K562 (cell line): Measurements from ENCODE around the gene GRIA4. TPM values are rescaled to one million over a fixed set of nuclear protein-coding genes. Genes with fewer than 3 reads are reported as not detected.

Source experiments
- ATAC-seq: fragments of 200-7000 bp; cut with Tn5 transposase; 3 replicates; pipeline ENCODE4 v1.9.1; 2020; ENCODE audit warnings: moderate library complexity
- BruUV-seq: library from RNA; stranded (reverse); fragments of 400-500 nt; replicated peaks from 2 replicates; lab custom pipeline; 2021; lab: Mats Ljungman, UMichigan
- CTCF ChIA-PET: fragments of 300-600 bp; formaldehyde crosslinking; extraction: SDS; loops from one replicate; lab custom pipeline; 2021; ENCODE audit warnings: low intra/inter-chr PET ratio; lab: Yijun Ruan, JAX
- POLR2A ChIA-PET: fragments of 300-600, 350-650 bp; sonication (Branson Sonifier 250); formaldehyde crosslinking; extraction: SDS; loops from one replicate; lab custom pipeline; 2021; ENCODE audit warnings: antibody characterized with exemption, inconsistent platforms; lab: Yijun Ruan, JAX
- DNase-seq, 4 experiments: peaks; one replicate each; pipeline versions ENCODE4 v3.0.0 to v3.0.0-alpha.2; 2011 to 2018; ENCODE audit warnings: low spot score in 3 of 4, mixed read lengths in 3 of 4; ENCODE audit errors: extremely low read depth in 1 of 4
- FAIRE-seq: peaks from 2 replicates; lab custom pipeline; 2011; peaks lifted over from hg19 to GRCh38; lab: Jason Lieb, UNC
- H2AFZ ChIP-seq: 2 replicates; pipeline ENCODE4 v1.6.0; 2011; ENCODE audit warnings: low read depth, low read length, control low read depth, inconsistent platforms
- H3K27ac ChIP-seq: fragments of 200-600 bp; 3 replicates; pipeline ENCODE4 v1.8.0; 2011; ENCODE audit warnings: low read depth, mild to moderate bottlenecking, control low read depth, inconsistent platforms, low read length, moderate library complexity, mixed read lengths; ENCODE audit errors: extremely low read depth
- H3K27me3 ChIP-seq, 2 experiments: fragments of 300-600 bp in 1 of 2; 2 replicates in 1 of 2; 3 replicates in 1 of 2; pipeline versions ENCODE4 v1.6.0 to v1.8.0; 2011; ENCODE audit warnings: inconsistent platforms in 2 of 2, low read length in 2 of 2, mild to moderate bottlenecking in 1 of 2, mixed read lengths in 1 of 2, moderate library complexity in 1 of 2; ENCODE audit not compliant: control insufficient read depth in 2 of 2, insufficient read depth in 2 of 2
- H3K36me3 ChIP-seq: fragments of 300-600 bp; 3 replicates; pipeline ENCODE4 v1.8.0; 2011; ENCODE audit warnings: mild to moderate bottlenecking, low read length, inconsistent platforms; ENCODE audit not compliant: control insufficient read depth, insufficient read depth
- H3K4me1 ChIP-seq, 2 experiments: fragments of 200-600 bp in 1 of 2; replicated peaks in 1 of 2; 2 replicates in 1 of 2; 3 replicates in 1 of 2; pipeline versions ENCODE4 v1.5.1 to v1.8.0; 2011; ENCODE audit warnings: inconsistent platforms in 2 of 2, low read length in 2 of 2, mild to moderate bottlenecking in 1 of 2, mixed read lengths in 1 of 2, moderate library complexity in 1 of 2; ENCODE audit not compliant: control insufficient read depth in 2 of 2, insufficient read depth in 2 of 2
- H3K4me2 ChIP-seq: 2 replicates; pipeline ENCODE4 v1.6.1; 2011; ENCODE audit warnings: low read length, control low read depth, inconsistent platforms, mixed read lengths; ENCODE audit not compliant: insufficient read depth
- H3K4me3 ChIP-seq: fragments of 200-600 bp; sonication (generic), shearing (Covaris generic); 2 replicates; pipeline ENCODE4 v1.5.1; 2016; ENCODE audit warnings: control low read depth, inconsistent platforms
- H3K79me2 ChIP-seq: fragments of 200-600 bp; 3 replicates; pipeline ENCODE4 v1.8.0; 2011; ENCODE audit warnings: low read length, inconsistent platforms; ENCODE audit not compliant: control insufficient read depth, insufficient read depth
- H3K9ac ChIP-seq, 2 experiments: 2 replicates each; pipeline versions ENCODE4 v1.6.0 to v1.6.1; 2011; ENCODE audit warnings: low read depth in 2 of 2, low read length in 2 of 2, control low read depth in 1 of 2, inconsistent platforms in 1 of 2, mild to moderate bottlenecking in 1 of 2, mixed read lengths in 1 of 2; ENCODE audit not compliant: insufficient read depth in 1 of 2
- H3K9me1 ChIP-seq: one replicate; pipeline ENCODE4 v1.6.0; 2011; ENCODE audit warnings: inconsistent platforms, mild to moderate bottlenecking, low read length, moderate library complexity; ENCODE audit not compliant: control insufficient read depth, insufficient read depth
- H3K9me3 ChIP-seq: replicated peaks from 2 replicates; pipeline ENCODE4 v1.5.1; 2011; ENCODE audit warnings: low read depth, low read length, inconsistent platforms; ENCODE audit not compliant: control insufficient read depth, insufficient read depth
- H4K20me1 ChIP-seq: replicated peaks from 2 replicates; pipeline ENCODE4 v1.6.1; 2011; ENCODE audit warnings: low read length, inconsistent platforms, mixed read lengths; ENCODE audit not compliant: control insufficient read depth, insufficient read depth
- BHLHE40 ChIP-seq: IDR thresholded peaks from 2 replicates; pipeline ENCODE4 v1.6.1; 2011; ENCODE audit warnings: low read length, improper control_type of control experiment
- CTBP1 ChIP-seq: fragments of 450-650 bp; IDR thresholded peaks from 2 replicates; pipeline ENCODE4 v1.6.1; 2016; ENCODE audit warnings: borderline replicate concordance
- DACH1 ChIP-seq: fragments of 450-650 bp; IDR thresholded peaks from 2 replicates; pipeline ENCODE4 v1.6.1; 2018; ENCODE audit not compliant: partially characterized antibody
- DMBX1 ChIP-seq: fragments of 250-450 bp; sonication (Bioruptor Pico); IDR thresholded peaks from 2 replicates; pipeline ENCODE4 v1.8.0; 2022; ENCODE audit warnings: inconsistent platforms, mild to moderate bottlenecking, moderate library complexity, borderline replicate concordance
- HINFP ChIP-seq: fragments of 450-650 bp; conservative IDR thresholded peaks from 2 replicates; pipeline ENCODE4 v1.6.1; 2016; ENCODE audit warnings: missing genetic modification characterization, low read depth, mild to moderate bottlenecking, control low read depth, missing compliant biosample characterization
- HOXB6 ChIP-seq: fragments of 250-450 bp; sonication (Bioruptor Pico); IDR thresholded peaks from 2 replicates; pipeline ENCODE4 v1.5.1; 2022; ENCODE audit warnings: mild to moderate bottlenecking, borderline replicate concordance
- IRF2 ChIP-seq: sonication (generic); formaldehyde crosslinking; IDR thresholded peaks from 2 replicates; pipeline ENCODE4 v1.8.1; 2022; ENCODE audit warnings: mild to moderate bottlenecking, missing genetic modification reagents
- NCOR1 ChIP-seq: fragments of 450-650 bp; IDR thresholded peaks from 2 replicates; pipeline ENCODE4 v1.6.1; 2016; ENCODE audit warnings: mild to moderate bottlenecking, moderate library complexity
- NELFE ChIP-seq: IDR thresholded peaks from 2 replicates; pipeline ENCODE4 v1.6.1; 2011; ENCODE audit warnings: mild to moderate bottlenecking; ENCODE audit not compliant: insufficient read depth, insufficient read length
- NFE2 ChIP-seq: IDR thresholded peaks from 2 replicates; pipeline ENCODE4 v1.6.1; 2014; ENCODE audit warnings: antibody characterized with exemption, low read depth
- NONO ChIP-seq, 2 experiments: fragments of 200-400 bp in 1 of 2; fragments of 450-650 bp in 1 of 2; formaldehyde crosslinking in 1 of 2; IDR thresholded peaks; 2 replicates each; pipeline ENCODE4 v1.6.1; 2017; ENCODE audit warnings: low read depth in 2 of 2, mild to moderate bottlenecking in 2 of 2, moderate library complexity in 2 of 2, low read length in 1 of 2
- PML ChIP-seq: IDR thresholded peaks from 2 replicates; pipeline ENCODE4 v1.6.1; 2012; ENCODE audit warnings: low read length, inconsistent platforms
- RBM15 ChIP-seq: fragments of 200-400 bp; formaldehyde crosslinking; IDR thresholded peaks from 2 replicates; pipeline ENCODE4 v1.6.1; 2018; ENCODE audit warnings: mild to moderate bottlenecking, low read length, moderate library complexity; ENCODE audit not compliant: insufficient read depth
- SRSF3 ChIP-seq: fragments of 200-400 bp; formaldehyde crosslinking; IDR thresholded peaks from 2 replicates; pipeline ENCODE4 v1.6.1; 2016; ENCODE audit warnings: mild to moderate bottlenecking, low read length, moderate library complexity; ENCODE audit not compliant: insufficient read depth
- ZBTB2 ChIP-seq: fragments of 450-650 bp; IDR thresholded peaks from 2 replicates; pipeline ENCODE4 v1.6.1; 2016; ENCODE audit warnings: antibody characterized with exemption
- ZNF175 ChIP-seq: fragments of 200-800 bp; sonication (Bioruptor generic); IDR thresholded peaks from 2 replicates; pipeline ENCODE4 v1.6.1; 2016; ENCODE audit warnings: low read depth, mild to moderate bottlenecking, missing genetic modification characterization, missing compliant biosample characterization
- ZNF695 ChIP-seq: fragments of 450-650 bp; formaldehyde crosslinking; IDR thresholded peaks from 2 replicates; pipeline ENCODE4 v1.4.0; 2020; ENCODE audit warnings: mild to moderate bottlenecking, moderate library complexity
- in situ Hi-C: fragments of 300-500 bp; cut with MboI; formaldehyde crosslinking; loops from 4 replicates; pipeline ENCODE4 v1.15.0; 2018; ENCODE audit warnings: inconsistent platforms, mixed read lengths
- intact Hi-C: fragments of 100-400 bp; cut with micrococcal nuclease; formaldehyde crosslinking; loops from 2 replicates; pipeline ENCODE4 v1.14.2; 2022
- polyA plus RNA-seq, 8 experiments: library from polyadenylated mRNA; depleted of rRNA in 4 of 8; stranded (reverse) in 5 of 8; unstranded in 3 of 8; fragments of >200 nt; fragmentation: Nextera tagmentation in 2 of 8; fragmentation: Illumina TruSeq in 1 of 8; extraction: Ambion mirVana in 2 of 8; extraction: Trizol in 1 of 8; gene quantifications; 2 replicates each; pipeline versions ENCODE4 v1.2.1 to v1.2.3, GENCODE V29; 2011 to 2014; ENCODE audit warnings: inconsistent platforms in 1 of 8, missing spikeins in 1 of 8
- total RNA-seq, 7 experiments: library from RNA; depleted of rRNA in 6 of 7; stranded (reverse); fragments of >200 nt in 6 of 7; fragmentation: Illumina TruSeq in 2 of 7; extraction: Trizol in 2 of 7; gene quantifications; 2 replicates each; pipeline versions ENCODE4 v1.2.1 to v1.2.3, GENCODE V29; 2011 to 2021; ENCODE audit warnings: low replicate concordance in 1 of 7

The GRIA4 gene
- total and polyA plus RNA-seq, 9 of the 15 experiments (the other 6 are each of a cell fraction or from before 2014, with no cell fraction given) = not detected

- TF ChIP-seq ZBTB2 = no peak
- no peak for TF ChIP-seq ZNF175 (CRISPR knock-in tag)
- no peak for TF ChIP-seq NFE2
Measured at GRCh38 chr11:105856954-105857353, 247.1 kb downstream of the GRIA4 start (continued).

GRCh38 chr11:105857728-105858127 lies 247.9 kb downstream of the GRIA4 start:
- Histone ChIP-seq H2AFZ (no peak overlapping the region), H3K4me1 (no peaks in the 10 kb centered on the region), H3K27ac (no peak overlapping the region), H3K27me3 (no peaks in the 10 kb centered on the region), H3K4me2 (no peak overlapping the region), H3K79me2 (no peaks in the 10 kb centered on the region), H3K9ac (no peak overlapping the region), H3K4me3 (no peak overlapping the region), H3K36me3 (no peaks in the 10 kb centered on the region), H4K20me1 (no peaks in the 10 kb centered on the region), H3K9me1 (no peaks in the 10 kb centered on the region), H3K9me3 (no peaks in the 10 kb centered on the region; the same call in 1 of the 2 replicates)
- CTCF ChIA-PET = no interaction called here
- BruUV-seq = no TSS peak
- FAIRE-seq (no peak), ATAC-seq (no peak), DNase-seq (no peak)
- intact Hi-C loops = no loop called here
- POLR2A ChIA-PET = no interaction called here
- in situ Hi-C loops = no loop called here
- TF ChIP-seq HOXB6 (no peak), NONO (IDR thresholded peaks at IDR 0.05; ENCODE audit: low read depth in 2 of 2, low read length in 1 of 2) (no peak), IRF2 (no peak), DACH1 (no peak), RBM15 (no peak), BHLHE40 (no peak), DMBX1 (no peak), NCOR1 (no peak), SRSF3 (no peak), CTBP1 (no peak), PML (no peak), ZNF695 (CRISPR knock-in tag) (no peak), NELFE (no peak), HINFP (no peak)
